Neuronal stem cell (in vitro differentiated cells): Measurements from ENCODE around the gene BCR.

Experiments used
- DNase-seq: peaks from one replicate; pipeline ENCODE4 v3.0.0-alpha.2; 2013; ENCODE audit warnings: low spot score
- H2AFZ ChIP-seq: one replicate; pipeline ENCODE4 v1.6.1; 2013; ENCODE audit warnings: mild to moderate bottlenecking, low read length, inconsistent platforms
- H2AK5ac ChIP-seq: 2 replicates; pipeline ENCODE4 v1.6.1; 2013; ENCODE audit warnings: low read depth, mild to moderate bottlenecking, inconsistent platforms, low read length, moderate library complexity, mixed read lengths
- H2BK120ac ChIP-seq: 2 replicates; pipeline ENCODE4 v1.6.1; 2013; ENCODE audit warnings: low read depth, mild to moderate bottlenecking, inconsistent platforms, low read length, moderate library complexity, mixed read lengths
- H2BK12ac ChIP-seq: one replicate; pipeline ENCODE4 v1.6.1; 2013; ENCODE audit warnings: low read length, inconsistent platforms
- H2BK15ac ChIP-seq: 2 replicates; pipeline ENCODE4 v1.6.1; 2013; ENCODE audit warnings: mild to moderate bottlenecking, low read length, inconsistent platforms, mixed read lengths
- H2BK5ac ChIP-seq: one replicate; pipeline ENCODE4 v1.6.1; 2013; ENCODE audit warnings: inconsistent platforms, mild to moderate bottlenecking, low read length, moderate library complexity
- H3K14ac ChIP-seq: one replicate; pipeline ENCODE4 v1.6.1; 2013; ENCODE audit warnings: low read length, inconsistent platforms
- H3K18ac ChIP-seq: 2 replicates; pipeline ENCODE4 v1.6.1; 2013; ENCODE audit warnings: low read length, inconsistent platforms
- H3K23ac ChIP-seq: 2 replicates; pipeline ENCODE4 v1.6.1; 2013; ENCODE audit warnings: low read depth, mild to moderate bottlenecking, mixed read lengths, low read length, inconsistent platforms; ENCODE audit not compliant: poor library complexity
- H3K27ac ChIP-seq: replicated peaks from 3 replicates; pipeline ENCODE4 v1.5.1; 2013; ENCODE audit warnings: low read length, inconsistent platforms
- H3K27me3 ChIP-seq, 3 experiments: 2 replicates each; pipeline ENCODE4 v1.6.1; 2013; ENCODE audit warnings: low read length in 3 of 3, mild to moderate bottlenecking in 2 of 3, inconsistent platforms in 1 of 3, low read depth in 1 of 3, mixed read lengths in 1 of 3, moderate library complexity in 1 of 3; ENCODE audit not compliant: control insufficient read depth in 3 of 3, insufficient read depth in 3 of 3
- H3K36me3 ChIP-seq, 2 donors: replicated peaks in 1 of 2; 2 replicates each; pipeline ENCODE4 v1.6.1; 2013; ENCODE audit warnings: low read length in 2 of 2; ENCODE audit not compliant: control insufficient read depth in 2 of 2, insufficient read depth in 2 of 2
- H3K4ac ChIP-seq: 2 replicates; pipeline ENCODE4 v1.6.1; 2013; ENCODE audit warnings: inconsistent platforms, mild to moderate bottlenecking, low read length, moderate library complexity
- H3K4me1 ChIP-seq, 2 donors: 1 replicate in 1 of 2; 2 replicates in 1 of 2; pipeline ENCODE4 v1.6.1; 2013; ENCODE audit warnings: low read length in 2 of 2, low read depth in 1 of 2; ENCODE audit not compliant: control insufficient read depth in 2 of 2, insufficient read depth in 1 of 2
- H3K4me2 ChIP-seq: one replicate; pipeline ENCODE4 v1.6.1; 2013; ENCODE audit warnings: mild to moderate bottlenecking, low read length, inconsistent platforms; ENCODE audit not compliant: insufficient read depth, poor library complexity, severe bottlenecking
- H3K4me3 ChIP-seq, 2 donors: 2 replicates each; pipeline ENCODE4 v1.5.1; 2013; ENCODE audit warnings: low read length in 2 of 2, mild to moderate bottlenecking in 2 of 2, inconsistent platforms in 1 of 2, moderate library complexity in 1 of 2
- H3K79me1 ChIP-seq: one replicate; pipeline ENCODE4 v1.6.1; 2013; ENCODE audit warnings: low read depth, mild to moderate bottlenecking, inconsistent platforms, low read length, moderate library complexity
- H3K9ac ChIP-seq: one replicate; pipeline ENCODE4 v1.6.1; 2013; ENCODE audit warnings: mild to moderate bottlenecking, low read depth, low read length, inconsistent platforms; ENCODE audit not compliant: poor library complexity
- H3K9me3 ChIP-seq, 2 donors: replicated peaks in 1 of 2; 2 replicates each; pipeline versions ENCODE3 to v1.6.1; 2013; ENCODE audit warnings: low read length in 2 of 2, mild to moderate bottlenecking in 2 of 2, inconsistent platforms in 1 of 2, low read depth in 1 of 2, mixed read lengths in 1 of 2, moderate library complexity in 1 of 2; ENCODE audit not compliant: control insufficient read depth in 2 of 2, insufficient read depth in 1 of 2
- H4K8ac ChIP-seq: one replicate; pipeline ENCODE4 v1.6.1; 2013; ENCODE audit warnings: low read depth, mild to moderate bottlenecking, inconsistent platforms, low read length, moderate library complexity
- H4K91ac ChIP-seq: one replicate; pipeline ENCODE4 v1.6.1; 2013; ENCODE audit warnings: low read length, low read depth, mild to moderate bottlenecking, inconsistent platforms; ENCODE audit not compliant: poor library complexity
- WGBS, 2 donors: extraction: QIAGEN DNeasy Blood & Tissue Kit; methylation state at CpG; one replicate each; pipeline ENCODE4 v1.1.7; 2013; ENCODE audit warnings: missing lambda C conversion rate in 2 of 2, mixed read lengths in 1 of 2; ENCODE audit not compliant: insufficient read length in 2 of 2, insufficient replicate concordance in 1 of 2; ENCODE audit errors: extremely low coverage in 2 of 2; 5-methylcytosine and 5-hydroxymethylcytosine counted together

Gene BCR

DNA sequence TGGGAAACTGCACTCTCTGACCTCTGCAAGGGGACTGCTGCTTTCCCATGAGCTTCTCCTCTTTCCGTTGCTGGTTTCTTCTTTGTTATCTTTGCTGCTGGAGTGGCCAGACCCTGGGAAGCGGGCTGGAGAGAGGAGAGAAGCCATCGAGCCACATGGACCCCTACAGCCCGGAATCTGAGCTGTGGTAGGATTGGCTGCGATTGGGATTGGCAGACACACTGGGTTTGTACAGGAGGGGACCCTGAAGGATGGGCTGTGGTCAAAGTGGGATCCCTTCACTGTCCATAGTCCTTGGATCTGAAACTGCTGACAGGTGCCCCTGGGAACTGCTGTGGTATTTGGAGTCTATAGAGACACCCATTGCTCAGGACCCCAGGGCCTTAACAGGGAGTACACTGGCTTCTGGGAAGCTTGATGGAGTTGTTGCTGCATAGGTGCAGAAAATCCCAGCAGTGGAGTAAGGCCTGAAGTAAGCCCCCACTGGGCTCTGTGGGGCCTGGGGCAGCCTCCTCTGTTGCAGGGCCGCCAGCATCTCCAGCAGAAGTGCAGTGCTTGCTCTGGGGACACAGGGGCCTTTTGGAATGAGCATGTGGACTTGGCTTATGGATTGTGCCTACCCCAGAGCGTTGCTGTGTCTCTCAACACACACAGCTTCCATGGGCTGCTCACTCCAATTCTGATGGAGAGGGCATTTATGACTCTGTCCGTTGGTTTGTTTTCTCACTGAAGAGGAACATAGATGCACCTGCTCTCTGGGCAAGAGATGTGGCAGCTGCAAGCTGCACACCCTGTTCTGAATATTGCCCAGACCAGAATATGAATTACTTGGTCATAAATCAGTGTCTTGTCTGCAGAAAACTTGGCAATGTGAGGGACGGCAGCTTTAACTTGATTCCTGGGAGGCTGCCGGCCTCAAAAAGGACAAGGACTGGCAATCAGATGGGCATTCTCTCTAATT is 32.0 kb downstream of the BCR start:
- no CpG with 5 or more reads among the region's 10 CpGs for WGBS, 2 donors
- H2BK12ac ChIP-seq: no peak overlapping the region
- H2BK5ac ChIP-seq: no peak overlapping the region
- H2BK15ac ChIP-seq: no peak overlapping the region
- peaks cover 0 to 11% of the 10 kb centered on the region in 2 donors for H3K4me1 ChIP-seq
- no peak overlapping the region for H4K8ac ChIP-seq
- no peaks in the 10 kb centered on the region for H3K9me3 ChIP-seq
- H3K4ac ChIP-seq: no peak overlapping the region
- no peak overlapping the region for H3K4me3 ChIP-seq
- no peak overlapping the region for H2AFZ ChIP-seq
- peak overlapping the region; percentile 69 for H3K18ac ChIP-seq
- peaks cover 11% of the 10 kb centered on the region for H3K79me1 ChIP-seq
- H2BK120ac ChIP-seq: no peak overlapping the region
- H3K27ac ChIP-seq: no peak overlapping the region
- H3K9ac ChIP-seq: no peak overlapping the region
- no peak overlapping the region for H3K14ac ChIP-seq
- H3K36me3 ChIP-seq: peaks cover 5 to 21% of the 10 kb centered on the region in 2 donors
- H3K4me2 ChIP-seq: no peak overlapping the region
- peaks cover 0 to 3% (median 0%) of the 10 kb centered on the region in 3 experiments for H3K27me3 ChIP-seq
- no peak overlapping the region for H2AK5ac ChIP-seq
- H3K23ac ChIP-seq: peak overlapping the region; percentile 22
- H4K91ac ChIP-seq: no peak overlapping the region
- DNase-seq: no peak

DNA sequence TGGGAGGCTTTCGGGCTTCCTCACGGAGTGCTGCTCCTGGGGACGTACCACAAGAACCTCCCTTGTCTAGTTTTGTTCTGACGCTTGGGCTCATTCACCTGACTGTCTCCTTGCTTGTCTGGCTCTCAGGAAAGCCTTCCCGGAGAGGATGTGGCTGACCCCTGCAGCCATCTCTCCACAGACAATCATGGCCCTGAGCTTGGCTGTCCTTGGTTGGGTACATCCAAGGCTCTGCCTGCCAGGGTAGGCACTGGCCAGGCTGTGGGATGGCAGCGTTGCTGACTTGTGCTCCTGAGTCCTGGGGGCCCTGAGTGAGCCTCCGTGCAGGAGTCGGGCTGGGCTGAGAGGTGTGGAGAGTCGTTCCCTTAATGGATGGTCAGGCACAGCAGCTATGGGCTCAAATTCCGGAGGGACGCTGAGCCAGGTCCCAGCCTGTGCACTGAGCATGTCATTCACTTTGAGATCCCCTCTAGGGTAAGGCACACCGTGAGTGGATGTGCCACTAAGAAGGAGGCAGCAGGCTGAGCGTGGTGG is 32.8 kb downstream of the BCR start:
- no peak overlapping the region for H2AFZ ChIP-seq

DNA sequence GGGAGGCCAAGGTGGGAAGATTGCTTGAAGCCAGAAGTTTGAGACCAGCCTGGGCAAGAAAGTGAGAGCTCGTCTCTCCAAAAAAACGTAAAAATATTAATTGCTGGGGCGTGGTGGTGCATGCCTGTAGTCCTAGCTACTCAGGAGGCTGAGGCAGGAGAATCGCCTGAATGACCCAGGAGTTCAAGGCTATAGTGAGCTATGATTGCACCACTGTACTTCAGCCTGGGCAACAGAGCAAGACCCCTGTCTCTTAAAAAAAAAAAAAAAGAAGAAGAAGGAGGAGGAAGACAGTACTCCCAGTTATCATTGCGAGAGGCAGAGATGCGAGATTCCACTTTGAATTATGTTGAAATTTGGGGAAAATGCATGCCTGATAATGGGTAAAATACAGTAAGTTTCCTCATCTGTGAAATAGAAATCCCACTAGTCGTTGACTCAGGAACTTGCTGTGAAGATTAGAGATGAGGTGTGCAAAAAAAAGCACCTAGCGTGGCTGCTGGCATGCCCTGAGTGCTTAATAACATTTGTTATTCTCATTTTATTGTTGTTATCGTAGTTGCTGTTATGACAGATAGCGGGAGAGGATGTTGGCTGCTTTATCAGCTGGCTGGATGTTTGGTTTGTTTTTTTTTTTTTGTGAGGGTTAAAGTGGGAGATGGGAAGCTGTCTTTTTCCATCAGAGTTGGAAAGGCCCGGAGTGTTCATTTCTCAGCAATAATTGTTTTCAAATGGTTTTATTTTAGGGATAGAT is 33.4 kb downstream of the BCR start:
- Histone ChIP-seq H4K8ac (no peak overlapping the region), H3K4ac (no peak overlapping the region), H4K91ac (no peak overlapping the region), H2BK12ac (no peak overlapping the region), H3K23ac (no peak overlapping the region), H2AFZ (no peak overlapping the region), H3K4me1 (peaks cover 12 to 15% of the 10 kb centered on the region in 2 donors), H3K79me1 (peaks cover 11% of the 10 kb centered on the region), H3K14ac (no peak overlapping the region), H3K9me3 (no peaks in the 10 kb centered on the region), H3K18ac (no peak overlapping the region), H3K27ac (no peak overlapping the region), H3K4me3 (no peak overlapping the region), H3K27me3 (no peaks in the 10 kb centered on the region), H2BK5ac (no peak overlapping the region), H3K9ac (no peak overlapping the region), H2AK5ac (no peak overlapping the region), H2BK120ac (no peak overlapping the region), H3K36me3 (peaks cover 2 to 12% of the 10 kb centered on the region in 2 donors), H2BK15ac (no peak overlapping the region), H3K4me2 (no peak overlapping the region)
- DNase-seq: no peak
- WGBS, 2 donors: no CpG with 5 or more reads among the region's 11 CpGs

More for the DNA sequence above, 32.8 kb downstream of the BCR start:
- no peak overlapping the region for H2BK120ac ChIP-seq
- H3K79me1 ChIP-seq: peaks cover 11% of the 10 kb centered on the region
- H3K23ac ChIP-seq: peak overlapping the region; percentile 66
- peaks cover 5 to 9% of the 10 kb centered on the region in 2 donors for H3K4me1 ChIP-seq
- no peaks in the 10 kb centered on the region for H3K27me3 ChIP-seq
- H4K91ac ChIP-seq: no peak overlapping the region
- no peak overlapping the region for H3K4me3 ChIP-seq
- H4K8ac ChIP-seq: no peak overlapping the region
- DNase-seq: no peak
- H3K27ac ChIP-seq: no peak overlapping the region
- H2BK15ac ChIP-seq: no peak overlapping the region
- H3K9ac ChIP-seq: no peak overlapping the region
- H2BK5ac ChIP-seq: no peak overlapping the region
- no peak overlapping the region for H3K4ac ChIP-seq
- H3K4me2 ChIP-seq: no peak overlapping the region
- no peak overlapping the region for H3K14ac ChIP-seq
- no peak overlapping the region for H2BK12ac ChIP-seq
- WGBS, 2 donors: no CpG with 5 or more reads among the region's 13 CpGs
- H3K18ac ChIP-seq: peak overlapping the region; percentile 45
- no peak overlapping the region for H2AK5ac ChIP-seq
- peaks cover 2 to 14% of the 10 kb centered on the region in 2 donors for H3K36me3 ChIP-seq
- H3K9me3 ChIP-seq: no peaks in the 10 kb centered on the region
